Measurements from ENCODE around the gene PCDH20. TPM values are rescaled to one million over a fixed set of nuclear protein-coding genes. Genes with fewer than 3 reads are reported as not detected.

PCDH20 gene
- total RNA-seq, 2 donors from 2014 or later = 4.3 to 9.2 TPM

GRCh38 chr13:61408571-61408970, 7.1 kb downstream of the PCDH20 start:
- H3K4me1 ChIP-seq (ENCODE audit: control insufficient read depth, insufficient read depth, low read length) = no peaks in the 10 kb centered on the region
- no peak overlapping the region for H3K4me3 ChIP-seq (ENCODE audit: low read length)
- WGBS, 2 experiments (ENCODE audit: insufficient coverage in 1 of 2, insufficient read length in 1 of 2) = 0% methylated on average over 1 of the region's 1 CpG
- Mint-ChIP-seq H3K4me1 (peaks cover 5% of the 10 kb centered on the region), H3K4me3 (no peak overlapping the region), H3K36me3 (ENCODE audit: low read depth) (no peaks in the 10 kb centered on the region), H3K27me3 (ENCODE audit: insufficient read depth) (peaks cover 22% of the 10 kb centered on the region), H3K27ac (no peak overlapping the region), H3K9me3 (no peaks in the 10 kb centered on the region)
- H3K27me3 ChIP-seq (ENCODE audit: control insufficient read depth, insufficient read depth, low read length, poor library complexity, severe bottlenecking) = peaks cover 17% of the 10 kb centered on the region
- no peaks in the 10 kb centered on the region for H3K9me3 ChIP-seq (ENCODE audit: control insufficient read depth, low read length)
- no peaks in the 10 kb centered on the region for H3K36me3 ChIP-seq (ENCODE audit: control insufficient read depth, insufficient read depth, low read length)
- no peak overlapping the region for H3K27ac ChIP-seq (ENCODE audit: low read depth, low read length)
- no peak for DNase-seq
- H3K9ac ChIP-seq (ENCODE audit: extremely low read depth, low read length, poor library complexity, severe bottlenecking) = no peak overlapping the region
- TF ChIP-seq CTCF (conservative IDR thresholded peaks at IDR 0.05) = no peak

GRCh38 chr13:61406275-61406674, 9.4 kb downstream of the PCDH20 start:
- no peaks in the 10 kb centered on the region for H3K36me3 ChIP-seq (ENCODE audit: control insufficient read depth, insufficient read depth, low read length)
- Mint-ChIP-seq H3K36me3 (ENCODE audit: low read depth) (no peaks in the 10 kb centered on the region), H3K27ac (no peak overlapping the region), H3K27me3 (ENCODE audit: insufficient read depth) (no peaks in the 10 kb centered on the region), H3K4me1 (peaks cover 2% of the 10 kb centered on the region), H3K9me3 (no peaks in the 10 kb centered on the region), H3K4me3 (no peak overlapping the region)
- TF ChIP-seq CTCF (conservative IDR thresholded peaks at IDR 0.05) = no peak
- no peak overlapping the region for H3K27ac ChIP-seq (ENCODE audit: low read depth, low read length)
- no peak for DNase-seq
- no peaks in the 10 kb centered on the region for H3K9me3 ChIP-seq (ENCODE audit: control insufficient read depth, low read length)
- 100% methylated on average over 1 of the region's 1 CpG for WGBS, 2 experiments (ENCODE audit: insufficient coverage in 1 of 2, insufficient read length in 1 of 2)
- no peak overlapping the region for H3K4me3 ChIP-seq (ENCODE audit: low read length)
- H3K9ac ChIP-seq (ENCODE audit: extremely low read depth, low read length, poor library complexity, severe bottlenecking) = no peak overlapping the region
- H3K4me1 ChIP-seq (ENCODE audit: control insufficient read depth, insufficient read depth, low read length) = no peaks in the 10 kb centered on the region
- H3K27me3 ChIP-seq (ENCODE audit: control insufficient read depth, insufficient read depth, low read length, poor library complexity, severe bottlenecking) = no peaks in the 10 kb centered on the region

GRCh38 chr13:61396121-61396520, 19.5 kb downstream of the PCDH20 start:
- H3K4me1 ChIP-seq (ENCODE audit: control insufficient read depth, insufficient read depth, low read length) = no peaks in the 10 kb centered on the region
- no peaks in the 10 kb centered on the region for H3K36me3 ChIP-seq (ENCODE audit: control insufficient read depth, insufficient read depth, low read length)
- H3K27me3 ChIP-seq (ENCODE audit: control insufficient read depth, insufficient read depth, low read length, poor library complexity, severe bottlenecking) = no peaks in the 10 kb centered on the region
- Mint-ChIP-seq H3K36me3 (ENCODE audit: low read depth) (no peaks in the 10 kb centered on the region), H3K9me3 (no peaks in the 10 kb centered on the region), H3K4me3 (no peak overlapping the region), H3K4me1 (no peaks in the 10 kb centered on the region), H3K27me3 (ENCODE audit: insufficient read depth) (no peaks in the 10 kb centered on the region), H3K27ac (no peak overlapping the region)
- DNase-seq = no peak
- no peak for TF ChIP-seq CTCF (conservative IDR thresholded peaks at IDR 0.05)
- H3K9ac ChIP-seq (ENCODE audit: extremely low read depth, low read length, poor library complexity, severe bottlenecking) = no peak overlapping the region
- no peak overlapping the region for H3K4me3 ChIP-seq (ENCODE audit: low read length)
- H3K27ac ChIP-seq (ENCODE audit: low read depth, low read length) = no peak overlapping the region
- H3K9me3 ChIP-seq (ENCODE audit: control insufficient read depth, low read length) = no peaks in the 10 kb centered on the region

All from endodermal cell (in vitro differentiated cells).